ENCODE data around the gene SEM1.
"Not testable (repeated sequence)": the region's sequence is repeated elsewhere in the genome, so short reads cannot be mapped to it uniquely, and the experiment has no call there.

SEM1 gene

DNA sequence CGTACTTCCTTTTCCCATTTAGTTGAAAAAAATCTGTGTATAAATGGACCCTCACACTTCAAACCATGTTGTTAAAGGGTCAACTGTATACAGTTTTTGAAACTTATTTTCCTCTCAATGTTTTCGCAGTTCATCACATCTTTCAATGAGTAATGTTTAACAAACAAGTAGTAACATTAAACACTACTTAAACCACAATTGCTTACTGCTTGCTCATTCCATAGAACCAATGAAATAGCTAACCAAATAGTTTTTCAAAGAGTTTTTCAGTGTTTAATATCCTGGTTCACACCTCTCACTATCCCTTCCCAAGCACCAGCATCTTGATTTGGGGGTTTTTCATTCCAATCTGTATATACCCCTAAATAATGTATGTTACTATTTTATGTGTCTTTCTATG lies 9.1 kb downstream of the SEM1 start:
- no peak for DNase-seq

- no peak for DNase-seq
Observed at GRCh38 chr7:96699219-96699871, 10.3 kb downstream of the SEM1 start.

DNA sequence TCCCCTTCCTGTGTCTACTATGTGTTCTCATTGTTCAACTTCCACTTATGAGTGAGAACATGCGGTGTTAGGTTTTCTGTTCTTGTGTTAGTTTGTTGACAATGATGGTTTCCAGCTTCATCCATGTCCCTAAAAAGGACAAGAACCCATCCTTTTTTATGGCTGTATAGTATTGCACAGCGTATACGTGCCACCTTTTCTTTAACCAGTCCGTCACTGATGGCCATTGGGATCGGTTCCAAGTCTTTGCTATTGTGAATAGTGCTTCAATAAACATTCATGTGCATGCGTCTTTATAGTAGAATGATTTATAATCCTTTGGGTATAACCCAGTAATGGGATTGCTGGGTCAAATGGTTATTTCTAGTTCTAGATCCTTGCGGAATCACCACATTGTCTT lies 11.2 kb downstream of the SEM1 start:
- not testable (repeated sequence) for DNase-seq

GRCh38 chr7:96697822-96698221 lies 11.8 kb downstream of the SEM1 start:
- no peak for DNase-seq

DNA sequence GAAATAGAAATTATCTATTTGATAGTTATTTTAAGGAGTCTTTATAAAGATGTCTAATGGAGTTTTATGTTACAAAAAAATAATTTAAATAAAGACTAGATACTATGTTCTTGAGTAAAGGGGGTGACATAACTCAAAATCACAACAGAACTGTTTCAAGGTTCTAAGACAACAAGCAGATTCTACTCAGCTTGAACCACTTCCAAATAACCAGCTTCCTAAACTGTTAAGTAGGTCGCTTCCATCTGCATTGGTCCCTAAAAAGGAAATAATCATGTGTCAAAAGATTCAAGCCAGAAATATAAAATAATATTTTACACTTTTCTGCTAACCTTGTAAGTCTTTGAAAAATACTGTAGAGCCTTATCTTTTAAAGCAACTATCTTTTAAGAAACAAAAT lies 14.1 kb downstream of the SEM1 start:
- DNase-seq, result no peak

GRCh38 chr7:96694082-96694481 lies 15.6 kb downstream of the SEM1 start:
- no peak for DNase-seq

- DNase-seq, result no peak
Observed at GRCh38 chr7:96691702-96692101, 17.9 kb downstream of the SEM1 start.

DNA sequence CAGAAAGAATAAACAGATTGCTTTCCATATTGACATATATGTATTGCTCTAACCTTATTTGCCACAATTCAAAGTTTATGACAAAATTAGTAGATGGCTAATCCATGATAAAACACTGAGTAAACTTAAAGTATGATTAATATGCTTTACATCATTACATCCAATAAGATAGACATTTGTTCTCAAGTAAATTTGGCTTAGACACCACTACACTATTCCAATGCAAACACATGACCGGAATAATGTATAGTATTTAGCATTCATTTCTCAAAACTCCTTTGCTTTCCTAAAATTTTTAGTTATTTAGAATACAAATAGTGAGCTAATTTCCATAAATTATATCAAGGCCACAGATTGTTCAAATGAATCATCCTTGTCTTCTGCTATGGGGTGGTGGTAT lies 20.2 kb downstream of the SEM1 start:
- no peak for DNase-seq

DNA sequence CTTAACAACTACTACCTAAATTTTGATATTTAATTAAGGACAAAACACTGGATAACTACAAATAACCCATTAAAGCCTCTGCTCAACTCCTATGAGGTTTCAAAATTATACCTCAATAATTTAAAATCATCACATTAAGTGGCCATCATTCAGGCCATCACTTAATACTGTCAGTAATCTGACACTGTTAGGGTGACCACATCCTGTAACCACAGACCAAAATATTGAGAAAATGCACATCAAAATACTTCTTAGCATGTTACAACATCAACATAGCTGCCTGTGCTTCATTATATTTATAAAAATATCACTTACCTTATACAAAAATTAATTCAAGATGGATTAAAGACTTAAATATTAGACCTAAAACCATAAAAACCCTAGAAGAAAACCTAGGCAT lies 23.3 kb downstream of the SEM1 start:
- DNase-seq, result no peak

GRCh38 chr7:96685755-96686154 lies 23.9 kb downstream of the SEM1 start:
- DNase-seq, result no peak

GRCh38 chr7:96685353-96685752 lies 24.3 kb downstream of the SEM1 start:
- DNase-seq, result no peak

GRCh38 chr7:96679886-96680285 lies 29.8 kb downstream of the SEM1 start:
- no peak for DNase-seq

- no peak for DNase-seq
Observed at GRCh38 chr7:96676919-96677318, 32.7 kb downstream of the SEM1 start.

GRCh38 chr7:96675548-96675947 lies 34.1 kb downstream of the SEM1 start:
- no peak for DNase-seq

- no peak for DNase-seq
Observed at GRCh38 chr7:96674565-96674964, 35.1 kb downstream of the SEM1 start.

DNA sequence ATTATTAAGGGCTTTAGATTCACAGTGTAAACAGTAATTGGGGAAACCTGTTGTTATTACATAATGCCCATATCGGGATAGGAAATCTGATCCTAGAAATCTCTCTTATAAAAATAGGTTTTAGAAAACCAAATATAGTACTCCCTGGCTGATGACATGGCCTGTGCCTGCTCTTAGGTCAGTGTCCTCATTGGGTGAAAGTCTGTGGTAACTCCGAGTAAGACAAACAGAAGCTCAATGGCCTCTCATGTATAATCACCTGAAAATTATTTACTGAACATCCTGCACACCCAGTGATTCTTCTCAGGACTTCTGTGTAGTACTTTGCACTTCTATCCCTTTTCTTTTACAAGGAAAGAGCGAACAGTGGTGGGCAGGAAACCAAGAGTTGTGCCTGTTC lies 37.8 kb downstream of the SEM1 start:
- DNase-seq, result no peak

DNA sequence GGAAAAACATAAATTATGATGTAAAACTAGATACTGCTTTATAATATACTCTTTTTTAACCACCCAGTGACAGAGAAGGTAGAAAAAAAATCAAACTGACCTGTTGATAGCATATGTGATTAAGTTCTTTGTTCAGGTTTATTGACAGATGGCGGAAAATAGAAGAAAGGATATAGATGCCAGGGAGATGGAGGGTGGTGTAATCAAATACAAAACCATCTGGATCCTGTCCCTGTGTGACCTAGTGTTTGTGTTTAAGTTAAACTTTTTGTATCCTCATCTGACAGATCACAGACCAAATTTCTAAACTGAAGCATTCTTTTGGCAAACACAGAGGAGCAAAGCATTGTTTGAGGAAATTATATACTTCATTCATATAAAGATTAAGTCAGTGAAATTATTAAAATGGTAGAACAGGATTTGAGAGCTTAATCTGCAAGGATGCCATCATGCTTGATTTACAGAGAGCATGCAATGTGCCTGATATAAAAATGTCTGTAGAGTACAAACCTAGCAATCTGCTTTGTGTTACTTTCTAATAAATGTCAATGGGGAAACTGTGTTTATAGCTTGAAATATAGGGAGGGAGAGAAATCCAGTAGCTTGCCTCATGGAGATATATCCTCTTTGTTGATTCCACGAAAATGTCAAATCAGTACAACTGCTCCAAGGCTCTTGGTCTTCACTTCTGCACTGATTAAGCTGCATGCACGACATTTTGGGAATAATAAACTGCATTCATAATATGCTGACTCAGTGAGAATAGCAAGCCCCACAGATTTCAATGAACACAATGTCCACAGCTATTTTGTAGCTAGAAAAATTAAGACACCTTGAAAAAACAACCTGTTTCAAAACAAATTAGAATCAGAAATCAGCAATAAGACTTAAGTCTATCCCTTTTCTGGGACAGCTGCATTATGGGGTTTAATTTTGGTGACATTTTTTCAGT lies 39.0 kb downstream of the SEM1 start:
- no peak for DNase-seq

GRCh38 chr7:96669812-96670211 lies 39.8 kb downstream of the SEM1 start:
- no peak for DNase-seq

- DNase-seq, result no peak
Observed at GRCh38 chr7:96667026-96667425, 42.6 kb downstream of the SEM1 start.

DNA sequence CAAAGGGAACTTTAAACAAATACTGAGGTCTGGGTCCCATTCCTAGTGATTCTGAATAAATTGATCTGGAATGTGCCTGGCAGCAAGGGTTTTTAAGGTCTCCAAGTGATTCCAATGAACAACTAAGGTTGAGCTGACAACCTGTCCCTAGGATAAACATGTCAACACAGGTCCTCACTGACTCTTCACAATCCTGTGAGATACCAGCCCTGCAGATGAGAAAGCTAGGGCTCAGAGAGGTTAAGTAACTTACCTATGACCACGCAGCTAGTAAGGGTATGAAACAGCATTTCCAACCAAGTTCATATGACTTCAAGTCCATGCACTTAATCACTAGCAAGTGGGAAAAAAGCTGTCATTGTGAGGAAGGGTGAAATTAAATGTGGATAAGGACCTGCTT lies 44.0 kb downstream of the SEM1 start:
- no peak for DNase-seq

DNA sequence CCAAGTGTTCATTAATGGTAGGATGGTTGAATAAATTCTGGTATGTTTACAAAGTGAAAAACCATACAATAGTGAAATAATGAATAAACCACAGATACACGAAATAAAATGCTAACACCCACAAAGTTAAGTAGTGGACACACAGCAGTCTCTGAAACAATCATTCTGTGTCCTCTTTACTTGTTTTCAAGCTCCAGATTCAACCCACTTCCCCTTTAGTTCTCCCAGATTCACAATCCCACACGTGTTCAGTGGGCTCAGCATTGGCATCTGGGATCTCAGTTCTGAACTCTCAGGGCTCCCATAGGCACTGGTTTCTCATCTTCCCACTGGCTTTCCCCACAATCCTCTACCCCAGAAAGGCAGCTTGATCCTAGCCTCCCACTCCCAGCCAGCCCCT lies 44.9 kb downstream of the SEM1 start:
- DNase-seq, result no peak

- DNase-seq, result no peak
Observed at GRCh38 chr7:96663871-96664445, 45.7 kb downstream of the SEM1 start.

DNA sequence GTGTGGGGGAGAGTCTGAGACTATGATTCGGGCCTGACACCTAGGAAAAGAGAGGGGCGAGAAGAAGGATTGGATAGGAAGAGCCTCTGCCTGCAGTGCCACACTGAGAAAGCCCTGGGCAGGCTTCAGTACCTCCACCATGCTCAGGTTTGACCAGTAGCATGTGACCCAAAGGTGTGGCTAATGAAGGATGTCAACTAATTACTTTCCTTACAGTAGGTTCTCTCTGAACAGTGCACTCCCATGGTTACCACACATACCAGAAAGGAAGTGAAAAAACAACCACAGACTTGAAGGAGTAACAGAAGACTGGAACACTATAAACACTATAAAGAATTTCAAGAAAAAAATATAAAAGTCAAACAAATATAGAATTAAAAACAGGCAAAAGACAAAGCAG lies 46.2 kb downstream of the SEM1 start:
- no peak for DNase-seq

- DNase-seq, result not testable (repeated sequence)
Observed at GRCh38 chr7:96662151-96662550, 47.5 kb downstream of the SEM1 start.
